HG02623 (cell line): ENCODE results near the gene AQP11.

Experiments used
- ATAC-seq: cut with Tn5 transposase; IDR thresholded peaks from one replicate; pipeline ENCODE4 v1.9.1; 2021; ENCODE audit warnings: moderate library complexity; ENCODE audit not compliant: unreplicated experiment

AQP11 gene

DNA sequence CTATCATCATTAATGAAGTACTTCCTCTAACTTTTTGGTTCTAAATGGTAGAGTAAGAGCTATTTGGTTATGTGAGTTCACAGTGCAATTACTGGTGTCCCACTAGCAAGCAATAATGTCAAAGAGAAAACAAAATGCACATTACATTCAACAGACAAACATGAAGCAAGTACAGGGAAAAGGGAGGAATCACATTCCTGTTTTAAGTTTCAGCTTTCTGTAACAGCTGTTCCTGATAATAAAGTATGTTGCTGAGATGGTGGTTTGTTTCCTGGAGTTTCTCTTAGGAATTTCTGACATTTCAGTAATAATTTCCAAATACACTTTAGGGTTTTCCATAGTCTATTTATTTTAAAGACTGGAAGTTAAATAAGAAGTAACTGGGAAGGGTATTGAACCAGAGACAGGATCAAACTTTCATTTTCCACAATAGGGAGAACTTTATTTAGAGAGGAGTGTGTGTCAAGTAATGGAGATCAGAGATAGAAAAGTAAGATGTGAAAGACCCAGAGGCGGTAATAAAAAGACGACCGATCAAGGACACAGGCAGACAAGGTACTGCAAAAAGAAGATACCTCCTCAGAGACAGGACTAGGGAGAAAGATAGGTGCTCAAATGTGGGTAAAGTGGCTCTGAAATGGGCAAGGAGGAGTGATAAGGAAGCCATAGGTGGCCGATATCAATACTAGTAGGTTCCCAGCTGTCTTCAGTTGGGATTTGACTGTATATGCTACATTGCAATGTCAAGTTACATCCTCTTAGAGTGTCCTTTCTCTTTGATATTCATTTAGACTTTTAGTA is 68.7 kb downstream of the AQP11 start:
- no peak for ATAC-seq
